RWPE2 (cell line): ENCODE measurements around the gene SMPD3.

ENCODE experiments used
- ATAC-seq: fragments of 200-7000 bp; cut with Tn5 transposase; 3 replicates; pipeline ENCODE4 v1.9.1; 2021; ENCODE audit warnings: low read depth
- DNase-seq: peaks from one replicate; pipeline ENCODE4 v3.0.0-alpha.2; 2020; ENCODE audit warnings: low spot score
- H3K27ac ChIP-seq: fragments of 450-650 bp; 2 replicates; pipeline ENCODE4 v1.5.1; 2017; ENCODE audit warnings: mild to moderate bottlenecking; ENCODE audit not compliant: poor library complexity, severe bottlenecking
- H3K27me3 ChIP-seq: fragments of 250-450 bp; sonication (Bioruptor Pico); 2 replicates; pipeline ENCODE4 v1.5.1; 2021; ENCODE audit warnings: mild to moderate bottlenecking, moderate library complexity; ENCODE audit not compliant: insufficient read depth, poor library complexity, severe bottlenecking
- H3K36me3 ChIP-seq: fragments of 250-450 bp; sonication (Bioruptor Pico); 2 replicates; pipeline ENCODE4 v1.5.1; 2020; ENCODE audit warnings: low read depth, mild to moderate bottlenecking, moderate library complexity
- H3K4me1 ChIP-seq: fragments of 250-450 bp; sonication (Bioruptor Pico); 2 replicates; pipeline ENCODE4 v1.5.1; 2021; ENCODE audit warnings: mild to moderate bottlenecking, moderate library complexity; ENCODE audit not compliant: insufficient read depth, poor library complexity, severe bottlenecking
- H3K4me3 ChIP-seq: fragments of 250-450 bp; sonication (Bioruptor Pico); 2 replicates; pipeline ENCODE4 v1.5.1; 2021; ENCODE audit warnings: mild to moderate bottlenecking, moderate library complexity; ENCODE audit not compliant: severe bottlenecking
- H3K9me3 ChIP-seq: fragments of 250-450 bp; sonication (Bioruptor Pico); 2 replicates; pipeline ENCODE4 v1.5.1; 2021; ENCODE audit warnings: mild to moderate bottlenecking, moderate library complexity; ENCODE audit not compliant: severe bottlenecking
- CTCF ChIP-seq: fragments of 450-650 bp; IDR thresholded peaks from one replicate; pipeline ENCODE4 v1.5.1; 2017; ENCODE audit warnings: mild to moderate bottlenecking, moderate library complexity; ENCODE audit not compliant: poor library complexity, severe bottlenecking

The SMPD3 gene

GRCh38 chr16:68342620-68343019 is 105.7 kb downstream of the SMPD3 start:
- Histone ChIP-seq H3K4me1 (no peaks in the 10 kb centered on the region), H3K4me3 (no peak overlapping the region), H3K9me3 (no peaks in the 10 kb centered on the region), H3K27ac (no peak overlapping the region), H3K27me3 (no peaks in the 10 kb centered on the region), H3K36me3 (peaks cover 78% of the 10 kb centered on the region)
- no peak for TF ChIP-seq CTCF
- ATAC-seq (no peak), DNase-seq (no peak)

GRCh38 chr16:68339214-68339613 is 109.1 kb downstream of the SMPD3 start:
- H3K4me1 ChIP-seq: peaks cover 4% of the 10 kb centered on the region
- no peaks in the 10 kb centered on the region for H3K27me3 ChIP-seq
- H3K4me3 ChIP-seq: no peak overlapping the region
- DNase-seq (no peak), ATAC-seq (no peak)
- H3K27ac ChIP-seq: no peak overlapping the region
- no peak for TF ChIP-seq CTCF
- H3K36me3 ChIP-seq: peaks cover 78% of the 10 kb centered on the region
- no peaks in the 10 kb centered on the region for H3K9me3 ChIP-seq

- no peak overlapping the region for H3K4me3 ChIP-seq
- H3K36me3 ChIP-seq: peaks cover 77% of the 10 kb centered on the region
- no peak for DNase-seq
- H3K9me3 ChIP-seq: no peaks in the 10 kb centered on the region
- TF ChIP-seq CTCF: no peak
- H3K4me1 ChIP-seq: peaks cover 11% of the 10 kb centered on the region
- no peaks in the 10 kb centered on the region for H3K27me3 ChIP-seq
- no peak for ATAC-seq
- H3K27ac ChIP-seq: no peak overlapping the region
These were observed 109.8 kb downstream of the SMPD3 start for GRCh38 chr16:68338326-68339119.

- H3K36me3 ChIP-seq: peaks cover 56% of the 10 kb centered on the region
- H3K27ac ChIP-seq: no peak overlapping the region
- ATAC-seq (no peak), DNase-seq (no peak)
- no peaks in the 10 kb centered on the region for H3K27me3 ChIP-seq
- H3K9me3 ChIP-seq: no peaks in the 10 kb centered on the region
- no peak for TF ChIP-seq CTCF
- H3K4me1 ChIP-seq: peaks cover 11% of the 10 kb centered on the region
- H3K4me3 ChIP-seq: no peak overlapping the region
These were observed 113.1 kb downstream of the SMPD3 start for GRCh38 chr16:68335175-68335574.

- ATAC-seq (no peak), DNase-seq (no peak)
- Histone ChIP-seq H3K9me3 (no peaks in the 10 kb centered on the region), H3K4me3 (no peak overlapping the region), H3K36me3 (peaks cover 42% of the 10 kb centered on the region), H3K4me1 (peaks cover 11% of the 10 kb centered on the region), H3K27me3 (no peaks in the 10 kb centered on the region), H3K27ac (no peak overlapping the region)
- no peak for TF ChIP-seq CTCF
These were observed 115.7 kb downstream of the SMPD3 start for GRCh38 chr16:68332411-68333121.
